H9 (cell line): ENCODE data around the gene SLC25A29. TPM values are rescaled to one million over a fixed set of nuclear protein-coding genes. Genes with fewer than 3 reads are reported as not detected.

Source experiments
- DNase-seq: peaks from one replicate; pipeline ENCODE4 v3.0.0-alpha.2; 2017
- H2AFZ ChIP-seq: one replicate; pipeline ENCODE4 v1.6.1; 2013; ENCODE audit warnings: mild to moderate bottlenecking, low read length, control low read depth, moderate library complexity
- H2AK5ac ChIP-seq: 2 replicates; pipeline ENCODE4 v1.6.1; 2013; ENCODE audit warnings: low read length, control low read depth, mixed read lengths; ENCODE audit not compliant: insufficient read length
- H2BK120ac ChIP-seq: one replicate; pipeline ENCODE4 v1.6.1; 2013; ENCODE audit warnings: low read depth, mild to moderate bottlenecking, low read length, control low read depth, inconsistent platforms; ENCODE audit not compliant: poor library complexity, severe bottlenecking
- H2BK12ac ChIP-seq: 2 replicates; pipeline ENCODE4 v1.6.1; 2013; ENCODE audit warnings: low read length, control low read depth, mixed read lengths, low read depth; ENCODE audit not compliant: insufficient read length
- H2BK15ac ChIP-seq: 2 replicates; pipeline ENCODE4 v1.6.1; 2013; ENCODE audit warnings: low read depth, low read length, control low read depth
- H2BK20ac ChIP-seq: one replicate; pipeline ENCODE4 v1.6.1; 2013; ENCODE audit warnings: low read depth, mild to moderate bottlenecking, low read length, control low read depth, inconsistent platforms; ENCODE audit not compliant: poor library complexity, severe bottlenecking
- H2BK5ac ChIP-seq: 2 replicates; pipeline ENCODE4 v1.6.1; 2013; ENCODE audit warnings: low read length, control low read depth, mixed read lengths; ENCODE audit not compliant: insufficient read length
- H3K14ac ChIP-seq: 2 replicates; pipeline ENCODE4 v1.6.1; 2013; ENCODE audit warnings: low read length, control low read depth; ENCODE audit not compliant: insufficient read depth
- H3K18ac ChIP-seq: 2 replicates; pipeline ENCODE4 v1.6.1; 2013; ENCODE audit warnings: low read depth, mild to moderate bottlenecking, mixed read lengths, low read length, control low read depth; ENCODE audit not compliant: insufficient read length
- H3K23ac ChIP-seq: 2 replicates; pipeline ENCODE4 v1.6.1; 2013; ENCODE audit warnings: low read length, control low read depth, mixed read lengths, low read depth; ENCODE audit not compliant: insufficient read length
- H3K23me2 ChIP-seq: 2 replicates; pipeline ENCODE4 v1.6.1; 2013; ENCODE audit warnings: low read depth, mild to moderate bottlenecking, mixed read lengths, low read length, control low read depth; ENCODE audit not compliant: insufficient read length, poor library complexity, severe bottlenecking
- H3K27ac ChIP-seq: 2 replicates; pipeline ENCODE4 v1.5.1; 2013; ENCODE audit warnings: low read length, control low read depth, mixed read lengths, low read depth; ENCODE audit not compliant: insufficient read length
- H3K27me3 ChIP-seq: 2 replicates; pipeline ENCODE4 v1.6.1; 2013; ENCODE audit warnings: low read length, control low read depth, inconsistent platforms; ENCODE audit not compliant: insufficient read depth
- H3K4ac ChIP-seq: 2 replicates; pipeline ENCODE4 v1.6.1; 2013; ENCODE audit warnings: low read depth, mild to moderate bottlenecking, control low read depth, inconsistent platforms, low read length, moderate library complexity
- H3K4me1 ChIP-seq: 2 replicates; pipeline ENCODE4 v1.6.1; 2013; ENCODE audit warnings: low read length, control low read depth, inconsistent platforms; ENCODE audit not compliant: insufficient read depth
- H3K4me2 ChIP-seq: 2 replicates; pipeline ENCODE4 v1.6.1; 2013; ENCODE audit warnings: low read length, control low read depth, mixed read lengths; ENCODE audit not compliant: insufficient read length, insufficient read depth
- H3K56ac ChIP-seq: 2 replicates; pipeline ENCODE4 v1.6.1; 2013; ENCODE audit warnings: low read depth, mild to moderate bottlenecking, mixed read lengths, low read length, control low read depth; ENCODE audit not compliant: insufficient read length
- H3K79me1 ChIP-seq: 2 replicates; pipeline ENCODE4 v1.6.1; 2013; ENCODE audit warnings: low read depth, mild to moderate bottlenecking, moderate library complexity, low read length, control low read depth, inconsistent platforms; ENCODE audit not compliant: insufficient read depth, poor library complexity, severe bottlenecking
- H3K79me2 ChIP-seq: 2 replicates; pipeline ENCODE4 v1.6.1; 2013; ENCODE audit warnings: low read length, control low read depth, inconsistent platforms; ENCODE audit not compliant: insufficient read depth
- H3K9ac ChIP-seq: 2 replicates; pipeline ENCODE4 v1.6.1; 2013; ENCODE audit warnings: low read length, control low read depth, mixed read lengths; ENCODE audit not compliant: insufficient read length; ENCODE audit errors: extremely low read depth
- H3K9me3 ChIP-seq: one replicate; pipeline ENCODE4 v1.6.1; 2013; ENCODE audit warnings: low read depth, low read length, inconsistent platforms; ENCODE audit not compliant: control insufficient read depth
- H3T11ph ChIP-seq: one replicate; pipeline ENCODE4 v1.6.1; 2013; ENCODE audit warnings: mild to moderate bottlenecking, low read length, control low read depth, inconsistent platforms
- H4K20me1 ChIP-seq: one replicate; pipeline ENCODE4 v1.6.1; 2013; ENCODE audit not compliant: control insufficient read depth, insufficient read length, insufficient read depth
- H4K5ac ChIP-seq: 2 replicates; pipeline ENCODE4 v1.6.1; 2013; ENCODE audit warnings: low read depth, mild to moderate bottlenecking, mixed read lengths, low read length, control low read depth; ENCODE audit not compliant: insufficient read length
- H4K8ac ChIP-seq: replicated peaks from 2 replicates; pipeline ENCODE4 v1.6.1; 2013; ENCODE audit warnings: low read length, control low read depth, mixed read lengths, low read depth; ENCODE audit not compliant: insufficient read length
- H4K91ac ChIP-seq: 2 replicates; pipeline ENCODE4 v1.6.1; 2013; ENCODE audit warnings: low read depth, mild to moderate bottlenecking, moderate library complexity, mixed read lengths, low read length, control low read depth; ENCODE audit not compliant: insufficient read length
- H3K27ac Mint-ChIP-seq, 3 experiments: 2 replicates in 2 of 3; 3 replicates in 1 of 3; pipeline ENCODE4 v1.8.0; 2020 to 2021; ENCODE audit warnings: mixed read lengths in 3 of 3, mild to moderate bottlenecking in 1 of 3, moderate library complexity in 1 of 3
- H3K27me3 Mint-ChIP-seq: 2 replicates; pipeline ENCODE4 v1.8.0; 2021; ENCODE audit warnings: low read depth, mild to moderate bottlenecking, moderate library complexity, mixed read lengths
- H3K36me3 Mint-ChIP-seq, 3 experiments: 2 replicates in 2 of 3; 3 replicates in 1 of 3; pipeline ENCODE4 v1.8.0; 2020 to 2021; ENCODE audit warnings: low read depth in 3 of 3, mixed read lengths in 3 of 3; ENCODE audit not compliant: insufficient read depth in 1 of 3
- H3K4me1 Mint-ChIP-seq, 2 experiments: 2 replicates each; pipeline ENCODE4 v1.8.0; 2020; ENCODE audit warnings: mixed read lengths in 2 of 2
- H3K4me3 Mint-ChIP-seq, 2 experiments: 2 replicates in 1 of 2; 3 replicates in 1 of 2; pipeline ENCODE4 v1.8.0; 2020 to 2021; ENCODE audit warnings: mild to moderate bottlenecking in 2 of 2, mixed read lengths in 2 of 2, moderate library complexity in 1 of 2
- H3K9me3 Mint-ChIP-seq, 2 experiments: 2 replicates in 1 of 2; 3 replicates in 1 of 2; pipeline ENCODE4 v1.8.0; 2020; ENCODE audit warnings: mild to moderate bottlenecking in 2 of 2, mixed read lengths in 2 of 2, moderate library complexity in 1 of 2
- CTCF ChIP-seq: fragments of 200-600 bp; sonication (generic); conservative IDR thresholded peaks from 3 replicates; pipeline ENCODE4 v1.8.0; 2021; ENCODE audit warnings: antibody characterized with exemption, mild to moderate bottlenecking
- WGBS: extraction: QIAGEN DNeasy Blood & Tissue Kit; methylation state at CpG from one replicate; pipeline ENCODE4 v1.1.7; 2013; ENCODE audit warnings: missing lambda C conversion rate, low lambda C conversion rate, mixed read lengths; ENCODE audit not compliant: insufficient read length; ENCODE audit errors: extremely low coverage; 5-methylcytosine and 5-hydroxymethylcytosine counted together
- total RNA-seq: library from RNA; stranded (reverse); gene quantifications from 2 replicates; pipeline ENCODE4 v1.2.1, GENCODE V29; 2021

Gene SLC25A29
- total RNA-seq, 1 experiment from 2014 or later = 175 TPM

- H3K36me3 Mint-ChIP-seq = peaks cover 6 to 10% (median 10%) of the 10 kb centered on the region in 3 experiments; a peak in 6 of 7 replicates
- H3K27ac Mint-ChIP-seq = peak overlapping the region in 2 of 3 experiments; percentile 27 to 81; a peak in 3 of 7 replicates
These were observed 938 bp upstream of the SLC25A29 start for GRCh38 chr14:100306998-100307765.

More at GRCh38 chr14:100306998-100307765, 938 bp upstream of the SLC25A29 start:
- no peak overlapping the region for H2AK5ac ChIP-seq
- H3K4me2 ChIP-seq = peak overlapping the region; percentile 73
- H3K4me1 Mint-ChIP-seq = peaks cover 50 to 58% of the 10 kb centered on the region in 2 experiments
- no peak overlapping the region for H2BK120ac ChIP-seq
- H3K79me2 ChIP-seq = peaks cover 8% of the 10 kb centered on the region; the same call in 1 of the 2 replicates
- no peak for TF ChIP-seq CTCF
- peaks cover 4% of the 10 kb centered on the region for H4K20me1 ChIP-seq
- no peak overlapping the region for H3T11ph ChIP-seq
- peaks cover 16% of the 10 kb centered on the region for H3K23me2 ChIP-seq
- no peak overlapping the region for H2AFZ ChIP-seq
- no peak overlapping the region for H3K56ac ChIP-seq
- no peak for DNase-seq
- peaks cover 3% of the 10 kb centered on the region for H3K79me1 ChIP-seq
- H3K18ac ChIP-seq = peak overlapping the region; percentile 93
- no peak overlapping the region for H3K27ac ChIP-seq
- no peak overlapping the region for H4K91ac ChIP-seq
- H4K5ac ChIP-seq = no peak overlapping the region
- peak overlapping the region; percentile 92 for H3K14ac ChIP-seq
- no peak overlapping the region for H2BK20ac ChIP-seq
- peak overlapping the region; percentile 86 to 94 for H3K4me3 Mint-ChIP-seq
- H3K27me3 Mint-ChIP-seq = peaks cover 1% of the 10 kb centered on the region
- peak overlapping the region; percentile 54 for H3K9ac ChIP-seq
- WGBS = no CpG with 5 or more reads among the region's 49 CpGs
- H2BK5ac ChIP-seq = no peak overlapping the region
- H3K27me3 ChIP-seq = no peaks in the 10 kb centered on the region
- no peak overlapping the region for H3K4ac ChIP-seq
- no peaks in the 10 kb centered on the region; a peak in 1 of 5 replicates for H3K9me3 Mint-ChIP-seq
- no peak overlapping the region for H4K8ac ChIP-seq
- H3K23ac ChIP-seq = no peak overlapping the region
- no peaks in the 10 kb centered on the region; the same call in 1 of the 2 replicates for H3K4me1 ChIP-seq
- H3K9me3 ChIP-seq = no peaks in the 10 kb centered on the region
- no peak overlapping the region for H2BK12ac ChIP-seq
- no peak overlapping the region for H2BK15ac ChIP-seq
